GM19397 (cell line): ENCODE results near the gene PUS7.
"Not testable (repeated sequence)": the region's sequence is repeated elsewhere in the genome, so short reads cannot be mapped to it uniquely, and the experiment has no call there.

Experiments used
- ATAC-seq: cut with Tn5 transposase; IDR thresholded peaks from one replicate; pipeline ENCODE4 v1.9.1; 2021; ENCODE audit warnings: mild to moderate bottlenecking, moderate library complexity; ENCODE audit not compliant: unreplicated experiment

Gene PUS7

DNA sequence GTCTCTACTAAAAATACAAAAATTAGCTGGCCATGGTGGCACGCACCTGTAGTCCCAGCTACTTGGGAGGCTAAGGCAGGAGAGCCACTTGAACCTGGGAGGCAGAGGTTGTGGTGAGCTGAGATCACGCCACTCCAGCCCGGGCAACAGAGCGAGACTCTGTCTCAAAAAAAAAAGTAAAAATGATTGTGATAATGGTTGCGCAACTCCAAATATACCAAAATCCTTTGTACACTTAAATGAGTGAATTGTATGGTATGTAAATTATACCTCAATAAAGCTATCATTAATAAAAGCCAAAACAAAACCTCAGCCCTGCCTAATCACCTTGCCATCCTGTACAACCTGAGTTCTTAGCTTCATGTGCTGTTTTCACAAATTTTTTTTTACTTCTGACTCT is 71.2 kb downstream of the PUS7 start:
- not testable (repeated sequence) for ATAC-seq

DNA sequence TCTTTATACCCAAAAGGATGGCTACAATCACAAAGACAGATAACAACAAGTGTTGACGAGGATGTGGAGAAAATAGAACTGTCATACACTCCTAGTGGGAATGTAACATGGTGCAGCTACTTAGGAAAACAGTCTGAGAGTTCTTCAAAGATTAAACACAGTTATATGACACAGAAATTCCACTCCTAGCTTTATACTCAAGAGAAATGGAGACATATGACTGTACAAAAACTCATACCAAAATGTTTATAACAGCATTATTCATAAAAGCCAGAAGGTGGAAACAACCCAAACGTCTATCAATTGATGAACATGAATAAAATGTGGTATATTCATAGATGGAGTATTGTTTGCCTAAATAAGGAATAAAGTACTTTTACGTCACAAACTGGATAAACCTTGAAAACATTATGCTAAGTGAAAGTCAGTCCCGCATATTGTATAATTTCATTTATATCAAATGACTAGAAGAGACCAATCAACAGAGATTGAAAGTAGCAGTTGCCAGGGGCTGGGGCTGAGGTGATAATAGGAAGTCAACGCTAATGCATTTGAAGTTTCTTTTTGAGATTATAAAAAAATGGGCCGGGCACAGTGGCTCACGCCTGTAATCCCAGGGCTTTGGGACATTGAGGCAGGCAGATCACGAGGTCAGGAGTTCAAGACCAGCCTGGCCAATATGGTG is 71.8 kb downstream of the PUS7 start:
- no peak for ATAC-seq

GRCh38 chr7:105448181-105448580 is 73.9 kb downstream of the PUS7 start:
- no peak for ATAC-seq

- ATAC-seq, result no peak
These were observed 77.6 kb downstream of the PUS7 start for GRCh38 chr7:105444342-105444987.

DNA sequence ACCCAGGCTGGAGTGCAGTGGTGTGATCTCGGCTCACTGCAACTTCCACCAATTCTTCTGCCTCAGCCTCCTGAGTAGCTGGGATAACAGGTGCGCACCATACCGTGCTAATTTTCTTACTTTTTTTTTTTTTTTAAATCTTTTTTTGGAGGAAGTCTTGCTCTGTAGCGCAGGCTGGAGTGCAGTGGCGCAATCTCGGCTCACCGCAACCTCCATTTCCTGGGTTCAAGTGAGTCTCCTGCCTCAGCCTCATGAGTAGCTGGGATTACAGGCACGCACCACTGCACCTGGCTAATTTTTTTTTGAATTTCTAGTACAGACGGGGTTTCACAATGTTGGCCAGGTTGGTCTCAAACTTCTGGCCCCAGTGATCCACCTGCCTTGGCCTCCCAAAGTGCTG is 79.9 kb downstream of the PUS7 start:
- ATAC-seq, result not testable (repeated sequence)

DNA sequence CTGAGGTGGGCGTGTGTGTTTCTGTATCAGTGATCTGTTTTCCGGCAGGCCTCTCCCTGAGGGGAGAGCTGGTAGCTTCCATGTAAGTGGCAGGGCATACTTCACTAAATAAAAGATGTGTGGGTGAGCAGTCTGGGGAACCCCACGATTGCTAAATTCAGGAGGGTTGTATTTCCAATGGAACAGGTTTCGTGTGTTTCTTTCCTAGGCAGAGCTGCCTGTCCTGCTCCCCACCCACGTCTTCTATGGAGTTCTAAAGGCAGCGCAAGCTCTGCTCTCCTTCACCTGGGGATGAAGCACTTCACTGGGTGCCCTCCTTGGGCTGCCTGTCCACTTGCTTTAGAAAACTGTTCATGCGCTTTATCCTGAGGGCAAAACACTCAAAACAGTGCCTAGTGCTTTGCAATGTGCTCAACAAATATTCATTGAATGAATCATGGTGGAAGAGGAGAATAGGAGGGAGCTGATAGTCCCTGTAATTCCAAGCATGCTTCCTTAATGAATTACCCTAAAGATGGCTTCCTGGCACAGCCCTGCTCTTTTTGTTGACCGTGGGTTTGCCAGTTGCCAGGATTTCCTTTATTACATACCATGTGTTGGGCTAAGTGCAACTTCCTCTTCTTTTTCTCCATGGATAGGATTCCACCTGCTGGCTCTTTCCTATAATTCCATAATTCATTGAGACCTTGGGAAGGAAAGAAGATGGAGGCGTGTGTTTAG is 82.7 kb downstream of the PUS7 start:
- no peak for ATAC-seq

GRCh38 chr7:105438847-105439173 is 83.3 kb downstream of the PUS7 start:
- ATAC-seq, result no peak

- no peak for ATAC-seq
These were observed 83.8 kb downstream of the PUS7 start for GRCh38 chr7:105438254-105438653.

GRCh38 chr7:105437356-105437755 is 84.7 kb downstream of the PUS7 start:
- ATAC-seq, result not testable (repeated sequence)

- no peak for ATAC-seq
These were observed 92.1 kb downstream of the PUS7 start for GRCh38 chr7:105429746-105430612.

GRCh38 chr7:105426606-105427146 is 95.4 kb downstream of the PUS7 start:
- ATAC-seq, result no peak

- ATAC-seq, result no peak
These were observed 98.1 kb downstream of the PUS7 start for GRCh38 chr7:105423987-105424386.

DNA sequence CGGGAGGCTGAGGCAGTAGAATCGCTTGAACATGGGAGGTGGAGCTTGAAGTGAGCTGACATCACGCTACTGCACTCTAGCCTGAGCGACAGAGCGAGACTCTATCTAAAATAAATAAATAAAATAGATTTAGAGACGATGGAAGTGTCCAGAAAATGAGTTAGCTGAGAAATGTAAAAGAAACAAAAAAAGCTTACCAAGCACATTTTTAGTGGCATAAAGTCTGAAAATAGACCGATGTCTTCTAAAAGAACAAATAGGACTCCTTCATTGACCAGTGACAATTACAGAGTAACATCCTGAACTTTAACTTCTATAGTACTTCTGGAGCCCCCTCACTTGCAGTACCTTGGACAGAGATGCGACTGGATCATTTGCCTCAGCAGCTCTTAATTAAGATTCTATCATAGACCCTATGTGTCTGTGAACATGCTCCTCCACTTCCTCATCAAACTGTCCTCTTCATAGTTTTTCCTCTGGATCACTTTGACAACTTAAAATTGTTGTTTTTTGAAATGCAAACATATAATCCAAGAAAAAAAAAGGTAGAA is 108.1 kb downstream of the PUS7 start:
- ATAC-seq, result no peak

- not testable (repeated sequence) for ATAC-seq
These were observed 111.3 kb downstream of the PUS7 start for GRCh38 chr7:105410774-105411173.

DNA sequence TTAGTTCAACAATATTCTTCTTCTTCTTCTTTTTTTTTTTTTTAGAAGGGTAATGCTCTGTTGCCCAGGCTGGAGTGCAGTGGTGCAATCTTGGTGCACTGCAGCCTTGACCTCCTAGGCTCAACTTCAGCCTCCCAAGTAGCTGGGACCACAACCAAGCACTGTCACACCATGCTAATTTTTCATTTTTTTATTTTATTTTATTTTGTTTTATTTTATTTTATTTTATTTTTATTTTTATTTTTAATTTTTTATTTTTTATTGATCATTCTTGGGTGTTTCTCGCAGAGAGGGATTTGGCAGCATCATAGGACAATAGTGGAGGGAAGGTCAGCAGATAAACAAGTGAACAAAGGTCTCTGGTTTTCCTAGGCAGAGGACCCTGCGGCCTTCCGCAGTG is 112.3 kb downstream of the PUS7 start:
- ATAC-seq, result not testable (repeated sequence)

GRCh38 chr7:105408791-105409410 is 113.2 kb downstream of the PUS7 start:
- ATAC-seq, result no peak
